Astrocyte (in vitro differentiated cells and primary cell): ENCODE data around the gene SPPL3.

Experiments used
- CTCF ChIP-seq: IDR thresholded peaks from 2 replicates; pipeline ENCODE4 v1.5.1; 2011; ENCODE audit warnings: low read depth, mild to moderate bottlenecking, inconsistent platforms, low read length, moderate library complexity; ENCODE audit not compliant: insufficient read depth
- EZH2 ChIP-seq: IDR thresholded peaks from 2 replicates; pipeline ENCODE4 v1.6.1; 2012; ENCODE audit warnings: mild to moderate bottlenecking, low read length, inconsistent platforms; ENCODE audit not compliant: insufficient read depth

- no peak for TF ChIP-seq CTCF
- no peak for TF ChIP-seq EZH2
Measured at GRCh38 chr12:120748242-120748641, 155.9 kb downstream of the SPPL3 start.
